ENCODE results near the gene COMMD7. TPM values are rescaled to one million over a fixed set of nuclear protein-coding genes. Genes with fewer than 3 reads are reported as not detected.

Gene COMMD7
- total and polyA plus RNA-seq, 9 of the 15 experiments (the other 6 are each of a cell fraction or from before 2014, with no cell fraction given), result 11.9 to 69.1 (median 34.7) TPM

DNA sequence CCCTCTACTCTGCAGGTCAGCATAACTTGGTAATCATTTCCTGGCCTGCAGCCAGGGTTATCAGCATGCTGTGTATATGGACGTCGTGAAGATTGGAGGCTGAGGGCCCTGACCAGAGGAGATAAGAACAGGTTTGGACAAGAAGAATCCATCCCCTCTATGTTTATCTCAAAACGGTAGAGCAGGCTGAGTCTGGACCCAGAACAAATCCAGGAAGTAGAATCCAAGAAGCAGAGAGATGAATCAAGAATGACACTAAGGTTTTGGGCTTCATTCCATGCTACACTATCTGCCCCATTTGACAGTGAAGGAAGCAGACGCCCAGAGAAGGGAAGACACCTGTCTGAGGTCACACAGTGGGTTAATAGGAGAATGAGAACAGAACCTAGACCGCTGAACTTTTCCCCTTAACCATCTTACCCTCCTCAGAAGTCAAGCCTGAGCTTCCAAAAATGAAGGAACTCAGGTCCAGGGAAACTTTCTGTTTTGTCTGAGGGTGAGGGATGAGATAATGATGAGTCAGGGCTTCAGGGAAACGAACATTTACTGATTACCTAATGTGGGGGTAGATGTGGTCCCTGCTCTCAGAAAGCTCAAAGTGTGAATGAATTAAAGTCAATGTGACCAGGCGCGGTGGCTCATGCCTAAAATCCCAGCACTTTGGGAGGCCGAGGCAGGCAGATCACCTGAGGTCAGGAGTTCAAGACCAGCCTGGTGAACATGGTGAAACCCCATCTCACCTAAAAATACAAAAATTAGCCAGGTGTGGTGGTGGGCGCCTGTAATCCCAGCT is 9.4 kb upstream of the COMMD7 start (continued):
- TF ChIP-seq DPF2 (IDR thresholded peaks at IDR 0.05) (peak; percentile 99), FOXP1 (CRISPR knock-in tag; IDR thresholded peaks at IDR 0.05) (0 out of 2 replicates have a peak, but pooled peaks have one; percentile 53), ZNF133 (CRISPR knock-in tag; IDR thresholded peaks at IDR 0.05) (no peak), HEY1 (CRISPR knock-in tag; IDR thresholded peaks at IDR 0.05; ENCODE audit: borderline replicate concordance) (no peak), MCM3 (IDR thresholded peaks at IDR 0.05) (no peak), ZNF561 (CRISPR knock-in tag; conservative IDR thresholded peaks at IDR 0.05) (no peak), GTF2E2 (tag; IDR thresholded peaks at IDR 0.05) (peak; percentile 32; the same call in 1 of the 2 replicates), ZNF239 (CRISPR knock-in tag; IDR thresholded peaks at IDR 0.05) (peak; percentile 35; the same call in 1 of the 2 replicates), RAD21 (CRISPR knock-in tag; conservative IDR thresholded peaks at IDR 0.05 in 1 of 2, IDR thresholded peaks at IDR 0.05 in 1 of 2) (peak in 1 of 2 experiments; percentile 17; a peak in 2 of 4 replicates), ZNF717 (CRISPR knock-in tag; IDR thresholded peaks at IDR 0.05) (no peak), ZNF77 (CRISPR knock-in tag; IDR thresholded peaks at IDR 0.05) (no peak), RFX1 (IDR thresholded peaks at IDR 0.05) (no peak), ZNF79 (CRISPR knock-in tag; IDR thresholded peaks at IDR 0.05; ENCODE audit: low read depth) (no peak), MECOM (CRISPR knock-in tag; IDR thresholded peaks at IDR 0.05) (0 out of 2 replicates have a peak, but pooled peaks have one; percentile 2), SMARCA5 (IDR thresholded peaks at IDR 0.05) (peak; percentile 97), U2AF1 (optimal IDR thresholded peaks at IDR 0.05; ENCODE audit: low read depth, low read length) (no peak), CREB1 (IDR thresholded peaks at IDR 0.05) (peak; percentile 76), CREB1 (CRISPR knock-in tag; IDR thresholded peaks at IDR 0.05) (no peak), WHSC1 (IDR thresholded peaks at IDR 0.05; ENCODE audit: low read length) (no peak), CCNT2 (IDR thresholded peaks at IDR 0.05; ENCODE audit: borderline replicate concordance, extremely low read depth, insufficient read length, low read depth, low read length) (peak; percentile 97), NR2F6 (CRISPR knock-in tag; IDR thresholded peaks at IDR 0.05) (no peak), CHD2 (IDR thresholded peaks at IDR 0.05; ENCODE audit: low read depth, low read length) (no peak), TCFL5 (CRISPR knock-in tag; conservative IDR thresholded peaks at IDR 0.05) (no peak)
- TF ChIP-seq, protein P1, sequence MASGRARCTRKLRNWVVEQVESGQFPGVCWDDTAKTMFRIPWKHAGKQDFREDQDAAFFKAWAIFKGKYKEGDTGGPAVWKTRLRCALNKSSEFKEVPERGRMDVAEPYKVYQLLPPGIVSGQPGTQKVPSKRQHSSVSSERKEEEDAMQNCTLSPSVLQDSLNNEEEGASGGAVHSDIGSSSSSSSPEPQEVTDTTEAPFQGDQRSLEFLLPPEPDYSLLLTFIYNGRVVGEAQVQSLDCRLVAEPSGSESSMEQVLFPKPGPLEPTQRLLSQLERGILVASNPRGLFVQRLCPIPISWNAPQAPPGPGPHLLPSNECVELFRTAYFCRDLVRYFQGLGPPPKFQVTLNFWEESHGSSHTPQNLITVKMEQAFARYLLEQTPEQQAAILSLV (tag; IDR thresholded peaks at IDR 0.05), result no peak
- TF ChIP-seq, protein P2, sequence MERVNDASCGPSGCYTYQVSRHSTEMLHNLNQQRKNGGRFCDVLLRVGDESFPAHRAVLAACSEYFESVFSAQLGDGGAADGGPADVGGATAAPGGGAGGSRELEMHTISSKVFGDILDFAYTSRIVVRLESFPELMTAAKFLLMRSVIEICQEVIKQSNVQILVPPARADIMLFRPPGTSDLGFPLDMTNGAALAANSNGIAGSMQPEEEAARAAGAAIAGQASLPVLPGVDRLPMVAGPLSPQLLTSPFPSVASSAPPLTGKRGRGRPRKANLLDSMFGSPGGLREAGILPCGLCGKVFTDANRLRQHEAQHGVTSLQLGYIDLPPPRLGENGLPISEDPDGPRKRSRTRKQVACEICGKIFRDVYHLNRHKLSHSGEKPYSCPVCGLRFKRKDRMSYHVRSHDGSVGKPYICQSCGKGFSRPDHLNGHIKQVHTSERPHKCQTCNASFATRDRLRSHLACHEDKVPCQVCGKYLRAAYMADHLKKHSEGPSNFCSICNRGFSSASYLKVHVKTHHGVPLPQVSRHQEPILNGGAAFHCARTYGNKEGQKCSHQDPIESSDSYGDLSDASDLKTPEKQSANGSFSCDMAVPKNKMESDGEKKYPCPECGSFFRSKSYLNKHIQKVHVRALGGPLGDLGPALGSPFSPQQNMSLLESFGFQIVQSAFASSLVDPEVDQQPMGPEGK (CRISPR knock-in tag; IDR thresholded peaks at IDR 0.05; ENCODE audit: borderline replicate concordance), result no peak
- TF ChIP-seq, protein P3, sequence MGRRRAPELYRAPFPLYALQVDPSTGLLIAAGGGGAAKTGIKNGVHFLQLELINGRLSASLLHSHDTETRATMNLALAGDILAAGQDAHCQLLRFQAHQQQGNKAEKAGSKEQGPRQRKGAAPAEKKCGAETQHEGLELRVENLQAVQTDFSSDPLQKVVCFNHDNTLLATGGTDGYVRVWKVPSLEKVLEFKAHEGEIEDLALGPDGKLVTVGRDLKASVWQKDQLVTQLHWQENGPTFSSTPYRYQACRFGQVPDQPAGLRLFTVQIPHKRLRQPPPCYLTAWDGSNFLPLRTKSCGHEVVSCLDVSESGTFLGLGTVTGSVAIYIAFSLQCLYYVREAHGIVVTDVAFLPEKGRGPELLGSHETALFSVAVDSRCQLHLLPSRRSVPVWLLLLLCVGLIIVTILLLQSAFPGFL (CRISPR knock-in tag; IDR thresholded peaks at IDR 0.05), result no peak
